DOHH2 (cell line): ENCODE data around the gene LRRC56.

Experiments
- CTCF ChIP-seq: fragments of 200-600 bp; sonication (generic); IDR thresholded peaks from one replicate; pipeline ENCODE4 v1.5.1; 2014; ENCODE audit warnings: antibody characterized with exemption, mild to moderate bottlenecking, low read depth, low read length; ENCODE audit not compliant: poor library complexity, severe bottlenecking
- EZH2phosphoT487 ChIP-seq: fragments of 200-600 bp; sonication (generic); IDR thresholded peaks from 2 replicates; pipeline ENCODE4 v1.6.1; 2017; ENCODE audit warnings: borderline replicate concordance, mild to moderate bottlenecking, antibody characterized with exemption, low read length, moderate library complexity, mixed read lengths

GRCh38 chr11:603154-603553 is 65.8 kb downstream of the LRRC56 start:
- TF ChIP-seq CTCF (no peak), EZH2phosphoT487 (no peak)
